H9 (cell line): ENCODE results near the gene CFAP299. TPM values are rescaled to one million over a fixed set of nuclear protein-coding genes. Genes with fewer than 3 reads are reported as not detected.
A peak's percentile ranks its signal among the peaks of the same experiment; 100 is the strongest.

Experiments used
- DNase-seq: peaks from one replicate; pipeline ENCODE4 v3.0.0-alpha.2; 2017
- H2AFZ ChIP-seq: one replicate; pipeline ENCODE4 v1.6.1; 2013; ENCODE audit warnings: mild to moderate bottlenecking, low read length, control low read depth, moderate library complexity
- H2AK5ac ChIP-seq: 2 replicates; pipeline ENCODE4 v1.6.1; 2013; ENCODE audit warnings: low read length, control low read depth, mixed read lengths; ENCODE audit not compliant: insufficient read length
- H2BK120ac ChIP-seq: one replicate; pipeline ENCODE4 v1.6.1; 2013; ENCODE audit warnings: low read depth, mild to moderate bottlenecking, low read length, control low read depth, inconsistent platforms; ENCODE audit not compliant: poor library complexity, severe bottlenecking
- H2BK12ac ChIP-seq: 2 replicates; pipeline ENCODE4 v1.6.1; 2013; ENCODE audit warnings: low read length, control low read depth, mixed read lengths, low read depth; ENCODE audit not compliant: insufficient read length
- H2BK15ac ChIP-seq: 2 replicates; pipeline ENCODE4 v1.6.1; 2013; ENCODE audit warnings: low read depth, low read length, control low read depth
- H2BK20ac ChIP-seq: one replicate; pipeline ENCODE4 v1.6.1; 2013; ENCODE audit warnings: low read depth, mild to moderate bottlenecking, low read length, control low read depth, inconsistent platforms; ENCODE audit not compliant: poor library complexity, severe bottlenecking
- H2BK5ac ChIP-seq: 2 replicates; pipeline ENCODE4 v1.6.1; 2013; ENCODE audit warnings: low read length, control low read depth, mixed read lengths; ENCODE audit not compliant: insufficient read length
- H3K14ac ChIP-seq: 2 replicates; pipeline ENCODE4 v1.6.1; 2013; ENCODE audit warnings: low read length, control low read depth; ENCODE audit not compliant: insufficient read depth
- H3K18ac ChIP-seq: 2 replicates; pipeline ENCODE4 v1.6.1; 2013; ENCODE audit warnings: low read depth, mild to moderate bottlenecking, mixed read lengths, low read length, control low read depth; ENCODE audit not compliant: insufficient read length
- H3K23ac ChIP-seq: 2 replicates; pipeline ENCODE4 v1.6.1; 2013; ENCODE audit warnings: low read length, control low read depth, mixed read lengths, low read depth; ENCODE audit not compliant: insufficient read length
- H3K23me2 ChIP-seq: 2 replicates; pipeline ENCODE4 v1.6.1; 2013; ENCODE audit warnings: low read depth, mild to moderate bottlenecking, mixed read lengths, low read length, control low read depth; ENCODE audit not compliant: insufficient read length, poor library complexity, severe bottlenecking
- H3K27ac ChIP-seq: 2 replicates; pipeline ENCODE4 v1.5.1; 2013; ENCODE audit warnings: low read length, control low read depth, mixed read lengths, low read depth; ENCODE audit not compliant: insufficient read length
- H3K27me3 ChIP-seq: 2 replicates; pipeline ENCODE4 v1.6.1; 2013; ENCODE audit warnings: low read length, control low read depth, inconsistent platforms; ENCODE audit not compliant: insufficient read depth
- H3K4ac ChIP-seq: 2 replicates; pipeline ENCODE4 v1.6.1; 2013; ENCODE audit warnings: low read depth, mild to moderate bottlenecking, control low read depth, inconsistent platforms, low read length, moderate library complexity
- H3K4me1 ChIP-seq: 2 replicates; pipeline ENCODE4 v1.6.1; 2013; ENCODE audit warnings: low read length, control low read depth, inconsistent platforms; ENCODE audit not compliant: insufficient read depth
- H3K4me2 ChIP-seq: 2 replicates; pipeline ENCODE4 v1.6.1; 2013; ENCODE audit warnings: low read length, control low read depth, mixed read lengths; ENCODE audit not compliant: insufficient read length, insufficient read depth
- H3K56ac ChIP-seq: 2 replicates; pipeline ENCODE4 v1.6.1; 2013; ENCODE audit warnings: low read depth, mild to moderate bottlenecking, mixed read lengths, low read length, control low read depth; ENCODE audit not compliant: insufficient read length
- H3K79me1 ChIP-seq: 2 replicates; pipeline ENCODE4 v1.6.1; 2013; ENCODE audit warnings: low read depth, mild to moderate bottlenecking, moderate library complexity, low read length, control low read depth, inconsistent platforms; ENCODE audit not compliant: insufficient read depth, poor library complexity, severe bottlenecking
- H3K79me2 ChIP-seq: 2 replicates; pipeline ENCODE4 v1.6.1; 2013; ENCODE audit warnings: low read length, control low read depth, inconsistent platforms; ENCODE audit not compliant: insufficient read depth
- H3K9ac ChIP-seq: 2 replicates; pipeline ENCODE4 v1.6.1; 2013; ENCODE audit warnings: low read length, control low read depth, mixed read lengths; ENCODE audit not compliant: insufficient read length; ENCODE audit errors: extremely low read depth
- H3K9me3 ChIP-seq: one replicate; pipeline ENCODE4 v1.6.1; 2013; ENCODE audit warnings: low read depth, low read length, inconsistent platforms; ENCODE audit not compliant: control insufficient read depth
- H3T11ph ChIP-seq: one replicate; pipeline ENCODE4 v1.6.1; 2013; ENCODE audit warnings: mild to moderate bottlenecking, low read length, control low read depth, inconsistent platforms
- H4K20me1 ChIP-seq: one replicate; pipeline ENCODE4 v1.6.1; 2013; ENCODE audit not compliant: control insufficient read depth, insufficient read length, insufficient read depth
- H4K5ac ChIP-seq: 2 replicates; pipeline ENCODE4 v1.6.1; 2013; ENCODE audit warnings: low read depth, mild to moderate bottlenecking, mixed read lengths, low read length, control low read depth; ENCODE audit not compliant: insufficient read length
- H4K8ac ChIP-seq: replicated peaks from 2 replicates; pipeline ENCODE4 v1.6.1; 2013; ENCODE audit warnings: low read length, control low read depth, mixed read lengths, low read depth; ENCODE audit not compliant: insufficient read length
- H4K91ac ChIP-seq: 2 replicates; pipeline ENCODE4 v1.6.1; 2013; ENCODE audit warnings: low read depth, mild to moderate bottlenecking, moderate library complexity, mixed read lengths, low read length, control low read depth; ENCODE audit not compliant: insufficient read length
- H3K27ac Mint-ChIP-seq, 3 experiments: 2 replicates in 2 of 3; 3 replicates in 1 of 3; pipeline ENCODE4 v1.8.0; 2020 to 2021; ENCODE audit warnings: mixed read lengths in 3 of 3, mild to moderate bottlenecking in 1 of 3, moderate library complexity in 1 of 3
- H3K27me3 Mint-ChIP-seq: 2 replicates; pipeline ENCODE4 v1.8.0; 2021; ENCODE audit warnings: low read depth, mild to moderate bottlenecking, moderate library complexity, mixed read lengths
- H3K36me3 Mint-ChIP-seq, 3 experiments: 2 replicates in 2 of 3; 3 replicates in 1 of 3; pipeline ENCODE4 v1.8.0; 2020 to 2021; ENCODE audit warnings: low read depth in 3 of 3, mixed read lengths in 3 of 3; ENCODE audit not compliant: insufficient read depth in 1 of 3
- H3K4me1 Mint-ChIP-seq, 2 experiments: 2 replicates each; pipeline ENCODE4 v1.8.0; 2020; ENCODE audit warnings: mixed read lengths in 2 of 2
- H3K4me3 Mint-ChIP-seq, 2 experiments: 2 replicates in 1 of 2; 3 replicates in 1 of 2; pipeline ENCODE4 v1.8.0; 2020 to 2021; ENCODE audit warnings: mild to moderate bottlenecking in 2 of 2, mixed read lengths in 2 of 2, moderate library complexity in 1 of 2
- H3K9me3 Mint-ChIP-seq, 2 experiments: 2 replicates in 1 of 2; 3 replicates in 1 of 2; pipeline ENCODE4 v1.8.0; 2020; ENCODE audit warnings: mild to moderate bottlenecking in 2 of 2, mixed read lengths in 2 of 2, moderate library complexity in 1 of 2
- WGBS: extraction: QIAGEN DNeasy Blood & Tissue Kit; methylation state at CpG from one replicate; pipeline ENCODE4 v1.1.7; 2013; ENCODE audit warnings: missing lambda C conversion rate, low lambda C conversion rate, mixed read lengths; ENCODE audit not compliant: insufficient read length; ENCODE audit errors: extremely low coverage; 5-methylcytosine and 5-hydroxymethylcytosine counted together
- total RNA-seq: library from RNA; stranded (reverse); gene quantifications from 2 replicates; pipeline ENCODE4 v1.2.1, GENCODE V29; 2021
- TF ChIP-seq, protein P1 (sequence below): fragments of 200-600 bp; sonication (generic); conservative IDR thresholded peaks from 3 replicates; pipeline ENCODE4 v1.8.0; 2021; ENCODE audit warnings: antibody characterized with exemption, mild to moderate bottlenecking

Gene CFAP299
- total RNA-seq, 1 experiment from 2014 or later: not detected

DNA sequence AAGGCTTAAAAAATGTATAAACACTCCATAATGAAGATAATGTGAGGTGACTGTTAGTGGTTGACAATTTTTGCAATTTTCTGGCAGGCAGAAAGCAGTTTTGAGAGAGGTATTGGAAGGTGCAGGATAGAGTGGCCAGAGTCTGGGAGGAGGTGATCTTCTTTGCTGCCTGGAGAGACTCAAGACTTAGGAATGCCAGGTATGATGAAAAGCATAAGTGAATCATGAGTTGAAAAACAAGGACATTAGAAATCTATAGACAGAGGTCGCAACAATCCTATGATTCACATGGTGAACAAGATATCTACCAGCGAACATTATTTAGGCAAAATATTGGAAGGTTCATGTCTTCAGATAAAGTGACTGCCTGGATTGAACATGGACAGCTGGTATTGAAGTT lies 118.5 kb downstream of the CFAP299 start:
- no peaks in the 10 kb centered on the region for H3K23me2 ChIP-seq
- no peak overlapping the region for H3T11ph ChIP-seq
- H2BK20ac ChIP-seq: peak overlapping the region; percentile 75
- no peaks in the 10 kb centered on the region for H3K79me1 ChIP-seq
- H3K27me3 ChIP-seq: no peaks in the 10 kb centered on the region
- H3K4me1 ChIP-seq: peaks cover 3% of the 10 kb centered on the region; the same call in 1 of the 2 replicates
- no peak overlapping the region for H3K56ac ChIP-seq
- peak overlapping the region; percentile 25 for H3K4me2 ChIP-seq
- H4K91ac ChIP-seq: no peak overlapping the region
- no peaks in the 10 kb centered on the region for H3K9me3 Mint-ChIP-seq
- no peak overlapping the region for H2BK12ac ChIP-seq
- H3K27ac Mint-ChIP-seq: peak overlapping the region; percentile 2 to 51 (median 12); a peak in 2 of 7 replicates
- TF ChIP-seq, protein P1, sequence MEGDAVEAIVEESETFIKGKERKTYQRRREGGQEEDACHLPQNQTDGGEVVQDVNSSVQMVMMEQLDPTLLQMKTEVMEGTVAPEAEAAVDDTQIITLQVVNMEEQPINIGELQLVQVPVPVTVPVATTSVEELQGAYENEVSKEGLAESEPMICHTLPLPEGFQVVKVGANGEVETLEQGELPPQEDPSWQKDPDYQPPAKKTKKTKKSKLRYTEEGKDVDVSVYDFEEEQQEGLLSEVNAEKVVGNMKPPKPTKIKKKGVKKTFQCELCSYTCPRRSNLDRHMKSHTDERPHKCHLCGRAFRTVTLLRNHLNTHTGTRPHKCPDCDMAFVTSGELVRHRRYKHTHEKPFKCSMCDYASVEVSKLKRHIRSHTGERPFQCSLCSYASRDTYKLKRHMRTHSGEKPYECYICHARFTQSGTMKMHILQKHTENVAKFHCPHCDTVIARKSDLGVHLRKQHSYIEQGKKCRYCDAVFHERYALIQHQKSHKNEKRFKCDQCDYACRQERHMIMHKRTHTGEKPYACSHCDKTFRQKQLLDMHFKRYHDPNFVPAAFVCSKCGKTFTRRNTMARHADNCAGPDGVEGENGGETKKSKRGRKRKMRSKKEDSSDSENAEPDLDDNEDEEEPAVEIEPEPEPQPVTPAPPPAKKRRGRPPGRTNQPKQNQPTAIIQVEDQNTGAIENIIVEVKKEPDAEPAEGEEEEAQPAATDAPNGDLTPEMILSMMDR: no peak
- H3K36me3 Mint-ChIP-seq: no peaks in the 10 kb centered on the region; a peak in 1 of 7 replicates
- H3K14ac ChIP-seq: no peak overlapping the region
- no peaks in the 10 kb centered on the region; the same call in 1 of the 2 replicates for H3K27me3 Mint-ChIP-seq
- H2AK5ac ChIP-seq: no peak overlapping the region
- H2BK15ac ChIP-seq: no peak overlapping the region
- H3K9ac ChIP-seq: no peak overlapping the region
- H2BK120ac ChIP-seq: no peak overlapping the region
- no peak overlapping the region for H2AFZ ChIP-seq
- H3K4me1 Mint-ChIP-seq: peaks cover 19 to 20% of the 10 kb centered on the region in 2 experiments
- no peak overlapping the region for H3K4me3 Mint-ChIP-seq
- DNase-seq: no peak
- no peak overlapping the region for H3K23ac ChIP-seq
- no peak overlapping the region for H3K4ac ChIP-seq
- no CpG with 5 or more reads among the region's 2 CpGs for WGBS
- no peaks in the 10 kb centered on the region for H4K20me1 ChIP-seq
- no peak overlapping the region for H3K18ac ChIP-seq
- H3K9me3 ChIP-seq: no peaks in the 10 kb centered on the region
- no peaks in the 10 kb centered on the region for H3K79me2 ChIP-seq
- H2BK5ac ChIP-seq: no peak overlapping the region
- peak overlapping the region; percentile 46 for H3K27ac ChIP-seq
- H4K8ac ChIP-seq: no peak overlapping the region
- no peak overlapping the region for H4K5ac ChIP-seq
